Measurements from ENCODE around the gene ASH1L.
"Not testable (repeated sequence)": the region's sequence is repeated elsewhere in the genome, so short reads cannot be mapped to it uniquely, and the experiment has no call there.

The ASH1L gene

GRCh38 chr1:155294520-155295182, 268.0 kb downstream of the ASH1L start:
- H3K36me3 ChIP-seq (ENCODE audit: insufficient read depth, low read length) = no peaks in the 10 kb centered on the region
- no peak overlapping the region for H3K27ac ChIP-seq (ENCODE audit: low read depth, low read length)
- H2AFZ ChIP-seq (ENCODE audit: low read length, unreplicated experiment) = no peak overlapping the region
- peaks cover 56% of the 10 kb centered on the region for H3K27me3 ChIP-seq (ENCODE audit: insufficient read depth, low read length)
- no peak overlapping the region for H3K4me3 ChIP-seq (ENCODE audit: low read depth, low read length)
- no peaks in the 10 kb centered on the region for H3K79me2 ChIP-seq (ENCODE audit: control insufficient read depth, insufficient read depth, low read length, unreplicated experiment)
- H3K4me1 ChIP-seq (ENCODE audit: control insufficient read depth, insufficient read depth, low read length, unreplicated experiment) = no peaks in the 10 kb centered on the region

- no peak overlapping the region for H2AFZ ChIP-seq (ENCODE audit: low read length, unreplicated experiment)
- no peak overlapping the region for H3K4me3 ChIP-seq (ENCODE audit: low read depth, low read length)
- H3K4me1 ChIP-seq (ENCODE audit: control insufficient read depth, insufficient read depth, low read length, unreplicated experiment) = no peaks in the 10 kb centered on the region
- H3K79me2 ChIP-seq (ENCODE audit: control insufficient read depth, insufficient read depth, low read length, unreplicated experiment) = no peaks in the 10 kb centered on the region
- H3K27me3 ChIP-seq (ENCODE audit: insufficient read depth, low read length) = peaks cover 56% of the 10 kb centered on the region
- no peak overlapping the region for H3K27ac ChIP-seq (ENCODE audit: low read depth, low read length)
- no peaks in the 10 kb centered on the region for H3K36me3 ChIP-seq (ENCODE audit: insufficient read depth, low read length)
Observed at GRCh38 chr1:155293086-155293749, 269.4 kb downstream of the ASH1L start.

GRCh38 chr1:155291006-155291405, 271.6 kb downstream of the ASH1L start:
- H3K27ac ChIP-seq (ENCODE audit: low read depth, low read length); H3K4me3 ChIP-seq (ENCODE audit: low read depth, low read length); H3K4me1 ChIP-seq (ENCODE audit: control insufficient read depth, insufficient read depth, low read length, unreplicated experiment); H3K79me2 ChIP-seq (ENCODE audit: control insufficient read depth, insufficient read depth, low read length, unreplicated experiment); H2AFZ ChIP-seq (ENCODE audit: low read length, unreplicated experiment); H3K36me3 ChIP-seq (ENCODE audit: insufficient read depth, low read length): not testable (repeated sequence)
- peaks cover 39% of the 10 kb centered on the region for H3K27me3 ChIP-seq (ENCODE audit: insufficient read depth, low read length)

GRCh38 chr1:155287987-155288543, 274.5 kb downstream of the ASH1L start:
- Histone ChIP-seq H3K27me3 (ENCODE audit: insufficient read depth, low read length) (peaks cover 10% of the 10 kb centered on the region), H3K4me1 (ENCODE audit: control insufficient read depth, insufficient read depth, low read length, unreplicated experiment) (no peaks in the 10 kb centered on the region), H2AFZ (ENCODE audit: low read length, unreplicated experiment) (no peak overlapping the region), H3K27ac (ENCODE audit: low read depth, low read length) (no peak overlapping the region), H3K79me2 (ENCODE audit: control insufficient read depth, insufficient read depth, low read length, unreplicated experiment) (no peaks in the 10 kb centered on the region), H3K36me3 (ENCODE audit: insufficient read depth, low read length) (no peaks in the 10 kb centered on the region), H3K4me3 (ENCODE audit: low read depth, low read length) (no peak overlapping the region)

GRCh38 chr1:155286544-155286943, 276.1 kb downstream of the ASH1L start:
- no peak overlapping the region for H3K4me3 ChIP-seq (ENCODE audit: low read depth, low read length)
- no peaks in the 10 kb centered on the region for H3K4me1 ChIP-seq (ENCODE audit: control insufficient read depth, insufficient read depth, low read length, unreplicated experiment)
- no peaks in the 10 kb centered on the region for H3K79me2 ChIP-seq (ENCODE audit: control insufficient read depth, insufficient read depth, low read length, unreplicated experiment)
- H3K36me3 ChIP-seq (ENCODE audit: insufficient read depth, low read length) = no peaks in the 10 kb centered on the region
- H3K27me3 ChIP-seq (ENCODE audit: insufficient read depth, low read length) = 0 out of 2 replicates have a peak, but pooled peaks cover 3% of the 10 kb centered on the region
- no peak overlapping the region for H2AFZ ChIP-seq (ENCODE audit: low read length, unreplicated experiment)
- no peak overlapping the region for H3K27ac ChIP-seq (ENCODE audit: low read depth, low read length)

GRCh38 chr1:155285631-155286044, 277.0 kb downstream of the ASH1L start:
- H3K27ac ChIP-seq (ENCODE audit: low read depth, low read length) = no peak overlapping the region
- no peak overlapping the region for H3K4me3 ChIP-seq (ENCODE audit: low read depth, low read length)
- H3K36me3 ChIP-seq (ENCODE audit: insufficient read depth, low read length) = no peaks in the 10 kb centered on the region
- no peaks in the 10 kb centered on the region for H3K79me2 ChIP-seq (ENCODE audit: control insufficient read depth, insufficient read depth, low read length, unreplicated experiment)
- no peaks in the 10 kb centered on the region for H3K4me1 ChIP-seq (ENCODE audit: control insufficient read depth, insufficient read depth, low read length, unreplicated experiment)
- 0 out of 2 replicates have a peak, but pooled peaks cover 3% of the 10 kb centered on the region for H3K27me3 ChIP-seq (ENCODE audit: insufficient read depth, low read length)
- H2AFZ ChIP-seq (ENCODE audit: low read length, unreplicated experiment) = no peak overlapping the region

Data from ACC112 (cell line).